NCI-H128 (cell line): Measurements from ENCODE around the gene SPINT1.

Experiments used
- DNase-seq: peaks from one replicate; lab custom pipeline; 2025; ENCODE audit not compliant: unreplicated experiment; lab: John Stamatoyannopoulos, UW

The SPINT1 gene

GRCh38 chr15:40891810-40892446, 48.1 kb downstream of the SPINT1 start:
- DNase-seq: no peak

GRCh38 chr15:40892447-40893012, 48.7 kb downstream of the SPINT1 start:
- DNase-seq: no peak

- DNase-seq: no peak
These were observed 49.3 kb downstream of the SPINT1 start for GRCh38 chr15:40893019-40893670.

- peak; percentile 88 for DNase-seq
These were observed 50.2 kb downstream of the SPINT1 start, which contains the start of gene VPS18 for GRCh38 chr15:40893733-40894680. Gene VPS18 (plus strand): TSS chr15:40894450. CDS start chr15:40894769, 319 bp downstream.

- no peak for DNase-seq
These were observed 51.0 kb downstream of the SPINT1 start for GRCh38 chr15:40894681-40895448.

GRCh38 chr15:40899536-40900207, 55.8 kb downstream of the SPINT1 start:
- DNase-seq: no peak

- no peak for DNase-seq
These were observed 56.6 kb downstream of the SPINT1 start for GRCh38 chr15:40900256-40901052.

GRCh38 chr15:40901053-40901443, 57.2 kb downstream of the SPINT1 start:
- no peak for DNase-seq

- no peak for DNase-seq
These were observed 59.0 kb downstream of the SPINT1 start for GRCh38 chr15:40902605-40903561.

- no peak for DNase-seq
These were observed 60.8 kb downstream of the SPINT1 start for GRCh38 chr15:40904552-40905201.

GRCh38 chr15:40906091-40906990, 62.5 kb downstream of the SPINT1 start:
- DNase-seq: no peak

- DNase-seq: no peak
These were observed 63.3 kb downstream of the SPINT1 start for GRCh38 chr15:40906991-40907802.
